GM21723 (cell line): ENCODE data around the gene MACC1.

Experiments
- ATAC-seq: cut with Tn5 transposase; IDR thresholded peaks from one replicate; pipeline ENCODE4 v1.9.1; 2021; ENCODE audit warnings: mild to moderate bottlenecking, moderate library complexity; ENCODE audit not compliant: unreplicated experiment

The MACC1 gene

DNA sequence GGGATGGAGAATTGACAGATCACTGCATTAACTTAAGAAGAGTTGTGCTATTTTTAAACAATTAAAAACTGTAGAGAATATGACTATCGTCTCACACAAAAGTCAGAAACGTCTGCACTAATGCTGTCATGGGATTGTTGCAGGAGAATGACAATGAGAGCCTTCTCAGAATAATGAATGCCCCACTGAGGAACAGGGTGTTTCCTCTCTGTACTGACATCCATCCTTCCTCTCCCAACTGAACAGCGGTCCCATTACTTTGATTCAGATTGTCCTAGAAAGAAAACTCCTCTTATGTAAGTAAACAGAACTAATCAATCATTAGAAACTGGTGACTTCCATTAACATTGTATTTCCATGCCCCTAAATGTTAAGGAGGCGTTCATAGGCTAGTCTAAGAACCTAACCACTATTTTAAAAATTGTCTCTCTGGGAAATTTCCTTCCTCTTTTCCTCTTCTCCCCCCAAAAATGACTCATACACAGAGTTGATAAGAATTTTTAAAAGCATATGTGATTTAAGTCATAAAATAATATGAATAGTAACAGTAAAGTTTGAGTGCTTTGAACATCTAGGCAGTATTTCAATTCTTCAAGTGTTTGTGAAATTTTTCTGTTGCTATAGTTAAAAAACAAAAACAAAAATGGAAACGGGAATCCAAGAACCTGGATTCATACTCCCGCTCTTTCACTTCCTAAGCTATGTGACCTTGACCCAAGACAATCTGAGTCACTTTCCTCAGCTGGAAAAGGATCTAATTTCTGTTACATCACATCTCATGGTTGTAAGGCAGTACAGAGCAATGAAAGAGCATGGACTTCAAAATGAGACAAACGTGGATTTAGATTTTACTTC is 12.7 kb upstream of the MACC1 start:
- ATAC-seq = no peak

DNA sequence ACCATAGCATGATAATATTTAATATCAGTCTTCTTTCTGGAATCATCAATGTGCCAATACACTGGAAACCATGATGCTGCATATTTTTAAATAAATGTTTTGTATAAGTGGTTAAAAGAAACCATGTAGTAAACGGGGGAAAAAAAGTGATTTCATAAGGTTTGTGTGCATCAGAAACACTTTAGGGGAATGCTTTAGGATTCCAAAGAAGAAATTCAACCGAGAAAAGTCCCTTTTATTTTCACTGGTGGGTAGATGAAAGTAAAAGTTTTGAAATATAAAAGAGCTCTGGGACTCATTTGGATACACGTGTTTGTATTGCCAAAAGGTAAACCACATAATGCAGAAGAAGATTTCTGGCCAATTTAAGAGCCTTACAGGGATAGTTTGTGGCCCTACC is 11.9 kb upstream of the MACC1 start:
- no peak for ATAC-seq

DNA sequence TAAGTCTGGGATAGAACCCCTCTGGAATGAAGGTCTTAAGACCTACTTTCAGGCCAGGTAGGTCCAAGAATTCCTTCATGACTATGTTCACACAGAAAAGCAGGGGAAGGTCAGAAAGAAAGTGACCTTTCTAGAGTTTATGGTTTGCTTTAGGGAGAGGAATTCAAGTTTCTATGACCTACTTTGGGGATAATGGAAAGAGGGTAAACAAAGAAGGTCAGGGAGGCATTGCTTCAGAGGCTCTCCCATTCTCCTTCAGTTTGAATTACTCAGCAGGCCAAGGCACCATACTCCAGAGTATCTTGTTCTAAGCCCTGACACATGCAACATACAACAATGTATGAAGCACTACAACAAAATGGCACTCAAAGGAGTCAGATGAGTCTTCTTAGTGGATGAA is 11.5 kb upstream of the MACC1 start:
- ATAC-seq = no peak

DNA sequence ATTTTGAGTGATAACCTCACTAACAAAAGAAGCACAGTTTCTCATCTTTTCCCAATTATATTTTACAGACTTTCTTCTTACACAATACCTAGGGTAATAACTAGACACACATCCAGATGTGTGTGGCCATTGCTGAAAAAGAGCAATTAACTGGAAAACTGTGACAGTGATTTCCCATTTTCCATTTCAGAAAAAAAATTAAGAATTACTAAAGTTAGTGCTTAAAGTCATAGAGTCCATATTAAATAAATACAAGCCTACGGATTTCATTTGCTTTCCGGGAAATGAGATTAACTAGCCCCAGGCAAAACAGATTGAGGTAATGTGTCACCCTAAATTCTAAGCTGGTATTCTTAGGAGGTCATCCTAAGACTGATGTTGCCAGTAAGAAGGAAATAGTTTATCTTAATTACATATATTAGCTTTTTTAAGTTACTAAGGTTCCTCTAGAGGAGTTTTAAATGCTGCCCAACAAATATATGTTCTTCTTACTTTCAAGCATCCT is 10.2 kb upstream of the MACC1 start:
- ATAC-seq = no peak

DNA sequence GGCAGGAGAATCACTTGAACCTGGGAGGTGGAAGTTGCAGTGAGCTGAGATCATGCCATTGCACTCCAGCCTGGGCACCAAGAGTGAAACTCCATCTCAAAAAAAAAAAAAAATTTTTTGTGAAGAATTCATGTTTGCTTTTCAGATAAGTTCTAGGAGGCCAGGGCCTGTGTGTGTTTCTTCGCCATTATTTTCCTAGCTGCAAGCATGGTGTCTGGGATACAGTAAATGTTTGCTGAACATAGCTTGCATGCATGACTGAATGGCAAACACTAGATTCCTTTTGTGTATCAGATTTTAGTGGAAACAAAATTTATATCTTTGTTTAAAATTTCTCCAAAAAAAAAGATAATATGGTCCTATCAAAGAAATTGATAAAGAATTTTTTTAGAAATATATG is 9.7 kb upstream of the MACC1 start:
- no peak for ATAC-seq

DNA sequence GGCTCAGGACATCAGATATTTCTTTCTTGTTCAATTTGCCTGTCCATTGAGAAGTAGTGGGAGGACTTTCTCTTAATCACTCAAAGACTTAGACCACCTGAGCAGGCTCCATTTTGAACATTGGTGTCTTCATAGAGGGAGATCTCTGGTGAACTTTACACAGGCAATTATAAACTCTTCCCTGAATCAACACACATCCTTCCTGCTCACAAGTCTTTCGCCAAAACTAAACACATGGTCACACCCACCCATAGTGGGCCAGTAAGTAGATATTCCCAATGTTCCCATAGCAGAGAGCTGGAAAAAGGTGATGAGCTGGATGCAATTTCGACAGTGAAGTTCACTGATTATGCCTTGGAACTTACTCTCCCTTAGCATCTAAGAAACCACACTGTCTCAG is 8.2 kb upstream of the MACC1 start:
- ATAC-seq = no peak

DNA sequence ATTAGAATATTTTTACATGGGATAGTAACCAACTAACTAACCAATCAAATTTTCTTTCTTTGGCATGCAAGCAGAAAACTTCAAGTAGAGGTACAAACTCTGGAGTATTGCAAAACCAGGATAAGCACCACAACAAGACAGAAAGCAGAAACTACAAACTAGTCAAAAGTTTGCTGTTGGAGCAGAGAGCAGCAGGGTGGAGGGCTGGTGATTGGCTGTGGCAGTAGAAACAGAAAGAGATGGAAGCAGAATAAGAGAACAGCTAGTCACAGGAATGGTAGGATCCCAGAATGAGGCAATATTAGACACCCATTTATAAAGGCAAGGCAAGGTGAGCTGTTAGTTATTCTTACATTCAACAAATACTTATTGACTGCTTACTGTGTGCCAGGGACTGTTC is 6.8 kb upstream of the MACC1 start:
- no peak for ATAC-seq

DNA sequence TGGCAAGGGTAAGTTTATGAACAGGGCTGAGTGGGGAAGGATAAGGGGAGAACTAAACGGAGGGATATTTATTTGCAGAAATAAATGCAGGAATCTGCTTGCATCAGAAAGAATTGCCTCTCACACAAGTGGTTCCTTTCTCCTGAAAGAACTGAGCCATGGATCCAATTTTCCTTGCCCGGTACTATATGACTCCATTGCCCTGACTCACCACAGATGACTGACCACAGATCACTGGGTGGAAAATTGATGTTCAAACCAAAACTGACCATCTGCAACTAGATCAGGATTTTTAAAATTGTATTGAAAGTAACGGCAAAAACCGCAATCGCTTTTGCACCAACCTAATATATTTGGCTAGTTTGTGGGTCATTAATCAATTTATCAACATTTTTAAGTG is 6.2 kb upstream of the MACC1 start:
- ATAC-seq = no peak

DNA sequence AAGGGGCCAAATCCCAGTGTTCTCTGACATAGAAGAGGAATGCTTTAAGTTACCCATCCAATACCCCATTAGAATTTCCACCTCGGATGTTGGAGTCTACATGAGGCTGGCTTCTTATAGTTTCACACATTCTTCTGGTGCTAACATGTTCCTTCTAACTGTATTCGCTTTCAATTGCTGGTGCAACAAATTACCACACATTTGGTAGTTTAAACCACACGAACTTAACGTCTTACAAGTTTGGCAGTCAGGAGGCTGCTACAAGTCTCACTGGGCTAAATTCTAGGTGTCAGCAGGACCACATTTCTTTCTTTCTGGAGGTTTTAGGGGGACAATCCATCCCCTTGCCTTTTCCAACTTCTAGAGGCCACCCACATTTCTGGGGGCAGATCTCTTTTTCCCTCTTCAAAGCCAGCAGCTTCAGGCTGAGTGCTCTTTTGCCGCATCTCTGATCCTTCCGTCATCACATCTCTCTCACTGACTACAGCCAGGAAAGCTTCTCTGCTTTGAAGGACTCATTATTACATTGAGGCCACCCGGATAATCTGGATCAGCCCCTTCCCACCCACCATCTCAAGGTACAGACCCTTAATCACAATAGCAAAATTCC is 5.1 kb upstream of the MACC1 start:
- no peak for ATAC-seq

DNA sequence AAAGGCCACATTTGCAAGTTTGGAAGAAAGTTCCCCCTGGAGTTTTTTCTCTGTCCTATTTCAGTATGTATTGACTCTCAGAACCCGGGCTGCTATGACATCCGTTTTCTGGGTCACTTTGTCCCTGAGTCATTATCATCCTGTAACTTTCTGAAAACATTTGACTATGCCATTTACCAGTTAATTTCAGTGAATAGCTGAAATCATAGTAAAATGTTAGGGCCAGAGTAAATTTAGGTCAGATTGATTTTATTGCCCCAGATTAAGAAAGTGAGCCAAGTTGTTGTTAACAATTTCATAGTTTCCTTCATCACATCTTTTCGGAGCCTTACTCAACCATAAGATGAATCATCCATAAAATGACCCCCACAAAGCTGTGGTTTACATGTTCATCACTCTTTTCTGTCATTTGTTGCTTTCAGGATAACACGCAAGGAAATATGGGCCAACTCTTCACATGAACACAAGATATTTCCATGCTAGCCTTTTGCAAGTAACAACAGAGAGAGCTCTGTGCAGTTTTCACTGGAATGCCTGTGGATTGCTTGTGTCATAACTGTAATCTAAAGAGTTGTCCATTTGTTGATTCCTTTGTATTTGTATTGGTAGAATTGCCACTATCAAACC is 3.9 kb upstream of the MACC1 start:
- ATAC-seq = no peak

DNA sequence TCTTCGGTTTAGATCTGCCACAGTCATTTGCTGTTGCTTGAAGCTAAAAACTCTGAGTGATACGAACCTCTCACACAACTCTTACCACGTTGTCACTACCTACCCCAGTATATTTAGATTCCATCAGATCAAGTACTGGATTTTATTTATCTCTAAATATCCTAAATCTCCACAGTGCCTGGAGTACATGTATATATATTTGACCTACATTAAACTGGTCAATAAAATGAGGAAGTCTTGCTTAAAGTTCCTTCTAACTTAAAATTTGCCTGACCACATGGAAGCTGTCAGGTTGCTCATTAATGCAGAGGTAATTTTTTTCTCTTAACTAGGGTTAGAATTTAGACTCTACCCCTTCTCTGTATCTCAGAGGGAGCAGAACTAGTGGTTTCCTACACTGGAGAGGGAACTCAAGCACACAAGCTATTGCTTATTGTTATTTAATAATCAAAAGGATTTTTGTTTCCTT is 3.1 kb upstream of the MACC1 start:
- peak; percentile 10 for ATAC-seq

DNA sequence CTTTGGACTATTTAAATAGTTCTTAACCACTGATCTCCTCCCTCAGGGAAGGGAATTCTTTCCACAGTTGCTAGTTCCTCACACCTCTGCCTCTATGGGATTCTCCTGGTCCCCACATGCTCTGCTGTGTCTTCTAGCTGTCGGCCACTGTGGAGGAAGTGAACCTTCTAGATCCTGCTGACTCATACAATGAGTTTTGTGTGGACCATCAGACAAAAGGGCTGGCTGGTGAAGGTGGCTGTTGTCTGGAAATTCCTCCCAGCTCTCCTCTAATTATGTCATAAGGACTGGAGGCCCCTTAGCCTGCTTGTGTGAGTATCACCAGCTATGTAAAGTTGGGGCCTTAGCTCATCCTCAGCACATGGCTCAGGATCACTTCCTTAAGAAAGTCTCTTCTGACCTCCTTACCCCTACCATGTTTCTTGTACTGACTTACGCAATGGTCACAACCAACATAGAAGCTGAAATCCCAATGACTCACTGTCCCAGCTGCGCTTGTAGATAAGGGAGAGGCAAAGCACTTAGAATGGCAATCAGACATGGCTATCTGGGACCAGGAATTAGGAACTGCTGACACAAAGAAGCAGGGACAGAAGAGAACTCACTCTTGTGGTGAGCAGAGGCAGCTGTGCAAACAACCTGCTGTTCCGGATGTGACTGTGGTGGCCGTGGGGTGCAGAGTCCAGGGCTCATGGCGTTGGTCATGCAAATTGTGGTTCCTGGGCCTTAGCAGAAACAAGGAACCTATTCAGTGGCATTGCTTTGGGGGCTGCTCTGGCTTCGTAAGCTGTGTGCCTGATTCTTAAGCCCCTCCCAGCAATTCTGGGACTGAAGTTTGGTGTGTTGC is 2.5 kb upstream of the MACC1 start:
- ATAC-seq = peak; percentile 79

DNA sequence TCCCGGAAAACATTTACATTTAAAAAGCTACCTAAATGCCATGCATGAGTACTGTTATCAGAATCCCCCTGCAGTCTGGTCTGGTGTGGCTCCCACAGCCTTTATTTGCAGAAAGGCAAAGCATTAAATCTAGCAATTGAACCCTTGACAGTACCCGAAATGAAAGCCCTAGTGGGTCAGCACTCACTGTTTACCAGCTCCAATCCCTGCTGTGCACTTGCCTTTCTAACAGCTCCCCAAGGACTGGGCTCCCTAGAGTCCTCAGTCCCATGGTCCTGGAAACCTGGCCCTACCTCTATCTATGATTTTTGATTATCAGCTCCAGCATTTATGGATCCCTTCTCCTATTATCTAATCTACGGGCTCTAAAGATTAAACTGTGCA is 1.9 kb upstream of the MACC1 start:
- ATAC-seq = no peak

DNA sequence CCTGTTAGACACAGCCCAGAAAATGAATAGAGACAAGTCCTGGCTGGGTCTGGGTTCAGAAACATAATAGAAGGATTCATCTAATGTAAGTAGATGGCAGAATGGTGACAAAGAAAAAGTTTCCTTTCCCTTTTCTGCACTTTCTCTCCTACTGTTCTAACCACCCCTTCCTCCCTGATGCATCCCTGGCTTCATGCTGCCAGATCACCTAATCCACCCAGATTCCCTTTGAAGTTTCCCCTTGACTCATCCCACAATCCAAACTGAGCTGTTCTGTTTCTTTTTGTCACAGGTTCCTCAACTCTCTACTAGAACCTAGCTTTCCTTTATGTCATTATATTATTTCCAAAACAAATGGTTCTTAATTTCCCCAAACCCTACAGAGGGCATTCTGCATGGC is 1.1 kb upstream of the MACC1 start:
- no peak for ATAC-seq

DNA sequence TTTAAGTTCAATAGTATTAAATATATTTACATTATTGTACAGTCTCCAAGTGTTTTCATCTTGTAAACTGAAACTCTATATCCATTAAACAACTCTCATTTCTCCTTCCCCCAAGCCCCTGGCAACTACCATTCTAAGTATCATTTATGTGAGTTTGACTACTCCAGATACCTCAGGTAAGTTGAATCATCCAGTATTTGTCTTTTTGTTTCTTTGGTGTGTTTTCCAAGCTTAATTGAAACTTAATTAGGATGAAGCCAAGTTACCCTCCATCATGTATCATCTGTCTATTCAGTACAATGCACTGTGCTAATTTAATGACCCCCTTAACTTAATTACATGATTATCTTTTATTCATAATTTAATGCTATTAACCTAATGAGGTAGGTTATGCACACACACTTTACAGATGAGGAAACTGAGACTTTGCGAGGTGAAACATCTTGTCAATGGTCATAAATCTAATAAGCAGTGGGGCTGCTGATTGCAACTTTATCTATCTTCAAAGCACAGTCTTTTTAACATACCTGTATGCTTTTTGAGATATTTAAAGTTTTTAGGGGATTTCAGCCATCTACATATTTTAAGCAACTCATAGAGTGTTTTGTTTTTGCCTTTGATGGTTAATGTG is 663 bp downstream of the MACC1 start:
- ATAC-seq = no peak

DNA sequence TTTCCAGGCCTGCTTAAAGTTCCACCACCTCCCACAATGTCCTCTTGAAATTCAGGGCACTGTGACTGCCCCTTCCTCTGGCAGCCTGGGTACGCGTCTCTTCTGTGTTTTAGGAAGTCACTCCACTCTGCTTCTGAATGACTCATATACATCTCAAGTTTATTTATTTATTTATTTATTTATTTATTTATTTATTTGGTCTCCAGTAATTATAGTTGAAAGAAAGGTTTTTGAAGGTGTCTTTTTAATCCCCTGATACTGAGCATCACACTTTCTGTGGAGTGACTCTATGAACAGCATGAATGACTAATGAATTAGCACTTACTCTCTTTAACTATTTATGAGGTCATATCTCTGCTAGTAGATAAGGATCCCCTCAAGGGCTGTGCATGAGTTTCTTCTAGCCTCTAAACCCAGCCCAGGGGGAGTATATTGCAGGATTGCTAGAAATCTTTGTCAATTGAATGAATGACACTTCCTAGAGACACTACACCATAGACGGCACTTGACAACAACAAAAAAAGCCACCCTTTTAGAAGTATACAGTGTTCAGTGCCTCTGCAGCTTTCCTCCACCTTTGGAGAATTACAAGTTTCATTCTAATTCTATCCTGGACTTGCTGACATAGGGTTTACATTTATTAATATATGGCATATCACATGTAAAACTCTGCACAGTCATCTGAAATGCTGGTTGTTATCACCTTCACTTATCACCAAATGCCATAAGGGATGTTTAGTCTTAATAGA is 2.1 kb downstream of the MACC1 start:
- no peak for ATAC-seq

DNA sequence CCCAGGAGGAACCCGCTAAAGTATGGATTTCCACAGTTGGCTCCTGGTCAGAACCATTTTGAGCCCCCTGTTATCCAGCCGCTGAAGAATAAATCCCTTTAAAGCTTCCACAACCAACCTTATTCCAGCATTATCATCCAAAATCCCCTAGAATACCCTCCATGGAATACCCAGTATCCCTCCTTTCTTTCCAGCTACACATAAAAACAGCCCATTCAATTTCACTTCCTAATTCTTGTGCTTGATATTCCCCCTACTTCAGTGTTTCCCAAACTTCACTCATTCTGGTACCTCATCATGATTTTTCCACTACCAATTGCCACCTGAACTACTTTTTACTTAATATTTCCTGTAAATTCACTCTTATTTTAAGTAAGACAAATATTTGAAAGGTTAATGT is 3.1 kb downstream of the MACC1 start:
- no peak for ATAC-seq

DNA sequence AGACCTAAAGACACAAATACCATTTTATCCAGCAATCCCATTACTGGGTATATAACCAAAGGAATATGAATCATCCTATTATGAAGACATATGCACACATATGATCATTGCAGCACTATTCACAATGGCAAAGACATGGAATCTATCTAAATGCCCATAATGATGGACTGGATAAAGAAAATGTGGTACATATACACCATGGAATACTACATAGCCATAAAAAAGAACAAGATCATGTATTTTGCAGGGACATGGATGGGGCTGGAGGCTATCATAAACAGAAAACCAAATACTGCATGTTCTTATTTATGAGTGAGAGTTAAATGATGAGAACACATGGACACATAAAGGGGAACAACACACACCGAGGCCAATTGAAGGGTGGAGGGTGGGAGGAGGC is 3.8 kb downstream of the MACC1 start:
- no peak for ATAC-seq

DNA sequence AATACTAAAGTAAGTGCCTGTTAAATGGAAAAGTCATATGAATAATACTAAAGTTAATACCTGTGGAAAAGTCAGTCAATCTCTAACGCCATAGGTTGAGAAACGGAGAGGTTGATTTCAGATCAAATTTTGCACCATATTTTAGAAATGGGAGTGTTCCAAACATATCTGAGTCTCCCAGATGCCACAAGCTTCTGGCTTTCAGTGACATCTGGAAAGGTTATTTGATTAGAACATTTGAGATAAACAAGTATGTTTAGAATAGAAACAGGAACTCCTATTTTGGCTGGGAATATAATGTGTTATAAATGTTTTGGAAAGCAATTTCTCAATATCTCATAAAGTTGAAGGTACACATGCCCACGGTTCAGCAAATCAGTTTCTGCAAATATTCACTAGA is 5.8 kb downstream of the MACC1 start:
- ATAC-seq = no peak
